Stimulated activated CD8-positive, alpha-beta memory T cell treated with anti-CD3 and anti-CD28 coated beads, Interleukin-2, amount 100 ng/mL, for 48 hours (primary cell): ENCODE results near the gene NFATC4.

Experiments used
- DNase-seq, 2 donors: peaks; one replicate each; pipeline ENCODE4 v3.0.0-alpha.2; 2020; ENCODE audit warnings: low read depth in 2 of 2

Gene NFATC4

DNA sequence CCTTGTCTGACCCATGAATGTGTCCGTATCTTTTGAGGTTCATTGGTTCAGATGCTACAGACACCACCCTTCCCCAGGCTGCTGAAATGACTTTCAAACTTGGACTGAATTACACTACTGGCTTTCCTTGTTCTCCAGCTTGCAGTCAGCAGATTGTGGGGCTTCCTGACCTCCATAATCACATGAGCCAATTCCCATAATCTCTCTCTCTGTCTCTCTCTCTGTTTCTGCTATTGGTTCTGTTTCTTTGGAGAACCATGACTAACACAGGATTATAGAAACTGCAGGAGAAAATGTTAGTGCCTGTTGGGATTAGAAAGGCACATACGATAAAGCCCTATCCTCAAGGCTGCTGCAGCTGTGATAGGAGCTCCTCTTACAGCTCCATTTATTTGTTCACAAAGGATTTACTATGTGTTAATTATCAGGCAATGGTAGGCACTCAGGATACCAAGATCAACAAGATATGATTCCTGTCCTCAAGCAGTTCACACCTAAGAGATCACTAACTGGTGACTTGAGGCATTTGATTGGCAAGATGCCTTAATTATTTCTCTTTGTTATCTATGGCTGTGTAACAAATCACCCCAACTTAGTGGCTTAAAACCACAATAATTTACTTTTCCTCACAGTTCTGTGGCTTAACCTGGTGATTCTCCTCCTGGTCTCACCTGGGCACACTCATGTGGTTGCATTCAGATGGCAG, 20.6 kb downstream of the NFATC4 start:
- DNase-seq, result no peak

DNA sequence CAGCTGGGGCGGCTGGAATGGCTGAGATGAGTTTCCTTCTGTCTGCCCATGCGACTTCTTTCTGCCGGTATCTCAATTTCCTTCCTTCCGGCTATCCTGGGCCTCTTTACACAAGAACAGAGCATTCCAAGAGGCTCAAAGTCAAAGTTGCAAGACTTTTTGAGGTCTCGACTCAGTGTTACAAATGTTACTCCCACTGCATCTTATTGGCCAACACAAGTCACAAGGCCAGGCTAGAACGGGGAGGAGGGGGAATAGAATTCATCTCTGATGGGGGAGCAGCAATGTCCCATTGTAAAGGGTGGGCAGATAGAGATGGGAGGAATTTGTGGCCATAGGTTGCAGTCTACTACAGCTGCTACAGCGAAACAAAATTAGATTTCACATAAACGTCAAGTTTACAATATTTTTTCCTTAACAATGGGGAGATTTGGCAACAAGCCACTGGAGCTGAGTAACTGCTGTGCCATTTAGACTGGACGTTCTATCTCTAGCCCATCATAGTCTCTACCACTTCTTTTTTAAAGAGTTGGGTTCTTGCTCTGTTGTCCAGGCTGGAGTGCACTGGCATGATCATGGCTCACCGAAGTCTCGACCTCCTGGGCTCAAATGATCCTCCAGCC, 21.4 kb downstream of the NFATC4 start:
- no peak for DNase-seq

DNA sequence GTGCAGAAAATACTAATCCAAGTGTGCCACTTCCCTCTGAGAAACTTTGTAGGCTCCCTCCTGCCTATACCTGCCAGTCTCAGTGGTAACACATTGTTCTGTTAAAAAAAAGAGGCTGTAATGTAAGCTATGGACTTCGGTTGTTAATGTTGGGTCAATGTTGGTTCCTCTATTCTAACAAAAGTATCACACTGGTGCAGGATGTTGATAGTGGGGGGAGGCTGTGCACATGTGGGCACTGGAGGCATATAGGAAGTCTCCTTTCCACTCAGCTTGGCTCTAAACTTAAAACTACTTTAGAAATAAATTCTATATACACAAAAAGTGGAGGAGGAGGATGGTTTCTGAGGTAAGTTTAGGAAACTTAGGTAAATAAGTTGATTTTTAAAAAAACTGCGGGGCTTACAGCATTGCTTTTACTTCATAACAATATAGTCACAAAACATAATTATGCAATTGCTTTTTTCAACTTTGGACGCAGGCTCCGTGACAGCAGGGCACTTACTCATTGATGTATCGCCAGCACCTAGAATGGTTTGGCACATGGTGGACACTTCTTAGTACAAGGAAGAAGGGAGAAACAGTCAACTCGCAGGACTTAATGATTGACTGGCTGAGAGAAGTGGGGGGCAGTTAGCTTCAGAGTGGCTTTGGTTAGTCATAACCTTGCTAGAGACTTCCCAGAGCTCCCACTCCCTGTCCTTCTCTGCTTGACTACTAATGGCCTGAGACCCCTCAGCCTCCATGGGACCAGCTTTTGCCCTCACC, 22.9 kb downstream of the NFATC4 start:
- no peak for DNase-seq

DNA sequence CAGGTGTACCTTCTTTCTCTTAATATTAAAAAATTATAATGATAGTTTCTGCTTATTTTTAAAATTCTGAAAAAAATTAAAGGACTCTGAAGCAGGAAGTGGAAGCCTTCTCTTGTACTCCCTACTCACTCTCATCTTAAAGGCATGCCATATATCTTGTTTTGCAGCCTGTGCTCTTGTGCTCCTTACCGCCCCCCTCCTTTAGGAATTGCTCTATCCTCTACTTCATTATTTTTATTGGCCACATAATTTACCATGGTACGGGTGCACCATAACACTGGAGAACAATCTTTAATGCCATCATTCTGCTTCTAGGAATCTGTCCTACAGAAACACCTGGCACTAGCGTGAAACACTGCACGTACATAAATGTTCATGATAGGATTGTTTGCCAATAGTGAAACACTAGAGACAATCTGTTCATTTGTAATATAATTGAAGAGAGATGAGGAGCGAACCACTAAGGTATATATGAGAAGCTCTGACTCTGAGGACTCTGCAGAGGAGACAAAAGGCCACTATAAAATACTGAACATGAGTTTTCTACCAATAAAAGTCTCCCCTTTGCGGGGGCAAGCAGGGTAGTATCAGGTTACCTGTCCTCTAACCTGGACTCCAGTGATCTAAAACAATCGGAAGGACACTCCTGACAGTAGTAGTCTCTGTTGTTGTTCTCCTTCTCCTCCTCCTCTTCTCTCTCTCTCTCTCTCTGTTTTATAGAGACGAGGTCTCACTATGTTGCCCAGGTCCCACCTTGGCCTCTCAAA, 24.5 kb downstream of the NFATC4 start:
- no peak for DNase-seq

DNA sequence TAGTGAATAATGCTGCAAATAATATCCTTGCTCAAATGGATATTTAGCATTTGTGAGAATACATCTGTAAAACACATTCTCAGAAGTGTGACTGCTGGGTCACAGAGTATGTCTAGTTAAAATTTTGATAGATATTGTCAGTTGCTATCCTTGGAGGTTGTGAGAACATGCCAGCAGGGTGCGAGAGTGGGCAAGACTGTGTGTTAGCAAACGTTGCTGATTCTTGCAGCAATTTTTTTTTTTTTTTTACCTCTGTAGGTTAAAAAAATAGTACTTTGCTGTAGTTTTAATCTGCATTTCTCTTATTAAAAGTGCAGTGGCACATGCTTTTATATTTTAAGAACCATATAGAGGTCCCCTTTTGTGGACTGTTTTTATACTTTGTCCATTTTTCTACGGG, 26.3 kb downstream of the NFATC4 start:
- DNase-seq, result no peak

DNA sequence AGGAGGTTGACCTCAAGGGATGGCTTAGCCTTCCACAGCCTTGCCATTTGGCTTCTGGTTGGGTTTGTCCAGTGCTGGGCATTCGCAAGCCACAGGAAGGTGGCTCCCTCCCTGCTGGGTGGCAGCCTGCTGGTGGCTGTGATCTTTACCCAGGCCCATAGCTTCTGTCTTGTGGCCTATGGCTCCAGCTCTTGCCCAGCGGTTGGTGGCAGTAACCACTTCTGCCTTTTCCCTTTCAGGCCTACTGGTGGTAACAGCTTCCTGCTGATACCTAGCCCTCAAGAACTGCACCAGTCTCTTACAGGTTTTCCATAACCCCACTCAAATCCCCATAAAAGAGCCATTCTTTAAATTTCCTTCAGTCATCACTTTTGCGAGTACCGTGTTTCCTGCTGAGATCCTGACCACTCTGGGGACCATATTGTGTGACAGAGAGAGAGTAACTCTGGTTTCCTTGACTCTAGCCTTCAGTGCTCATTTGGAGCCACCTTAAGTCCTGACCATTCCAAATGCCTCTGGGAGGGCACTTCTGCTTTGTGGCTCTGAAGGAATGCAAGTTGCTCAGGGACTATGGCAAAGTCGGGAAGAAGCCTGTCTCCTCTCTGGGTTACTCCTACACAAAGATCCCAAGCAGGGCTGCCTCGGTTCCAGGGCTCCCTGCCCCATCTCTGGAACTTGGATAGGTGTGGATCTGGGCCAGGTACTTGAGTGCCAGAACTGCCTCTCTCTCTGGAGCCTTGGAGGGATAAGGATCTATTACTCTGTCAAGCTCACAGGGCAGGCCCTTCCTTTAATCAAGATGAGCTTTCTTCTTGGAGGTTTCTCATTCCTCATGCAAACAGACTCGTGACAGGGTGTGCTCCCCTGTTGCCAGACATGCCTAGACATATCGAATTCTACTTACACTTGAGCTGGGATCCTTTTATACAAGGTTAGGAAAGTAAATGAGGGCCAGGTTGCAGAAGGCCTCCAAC, 27.9 kb downstream of the NFATC4 start:
- DNase-seq, result no peak

DNA sequence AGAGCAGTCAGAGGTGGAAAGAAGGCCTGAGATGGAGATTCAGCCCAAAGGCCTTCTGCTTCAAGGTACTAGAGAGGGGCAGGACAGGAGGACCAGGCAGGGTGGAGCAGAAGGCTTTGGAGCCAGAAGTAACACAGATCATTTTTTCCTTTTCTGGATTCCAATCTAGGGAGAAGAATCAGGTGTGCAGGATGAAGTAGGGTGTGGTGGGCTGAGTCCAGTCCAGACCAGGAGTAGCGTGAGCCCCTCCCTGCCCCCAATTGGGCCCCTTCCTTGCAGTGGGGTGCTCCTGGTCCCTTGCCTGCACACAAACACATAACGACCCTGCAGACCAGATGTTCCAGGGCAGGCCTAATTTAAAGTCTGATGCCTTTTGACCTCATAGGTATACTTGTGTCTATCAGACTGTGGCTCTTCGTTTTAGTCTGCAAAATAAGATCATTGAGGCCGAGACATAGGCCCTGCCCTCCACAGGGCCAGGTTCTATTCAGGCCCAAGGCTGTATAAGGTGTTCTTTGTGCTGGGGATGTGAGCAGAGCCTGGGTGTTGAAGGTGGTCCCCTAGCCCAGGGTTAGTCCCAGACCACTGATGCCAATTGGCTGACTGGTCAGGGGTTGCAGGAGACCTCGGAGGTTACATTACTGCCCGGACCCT, 29.8 kb downstream of the NFATC4 start:
- DNase-seq, result no peak

DNA sequence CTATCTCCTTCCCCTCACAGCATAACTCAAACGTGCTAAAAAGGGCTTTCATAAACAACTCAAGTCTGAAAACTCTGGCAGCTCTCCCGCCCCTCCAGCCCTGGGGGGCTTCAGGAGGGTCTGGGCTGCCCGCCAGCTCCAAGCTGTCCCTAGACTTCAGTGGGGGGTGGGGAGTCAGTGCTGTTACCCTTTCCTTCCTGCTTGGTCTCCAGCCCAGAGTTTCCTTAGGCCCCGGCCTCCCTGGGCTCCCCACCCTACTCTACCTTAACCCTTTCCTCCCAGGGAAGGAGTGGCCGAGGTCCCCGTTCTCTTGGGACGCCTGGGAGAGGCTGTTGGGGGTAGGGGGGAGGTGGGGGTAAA, 30.3 kb downstream of the NFATC4 start:
- no peak for DNase-seq

- no peak for DNase-seq
These were observed 30.9 kb downstream of the NFATC4 start, which contains the start of gene NYNRIN for GRCh38 chr14:24398653-24399446. NYNRIN (plus strand) TSS chr14:24399003; CDS start chr14:24399247, 244 bp downstream.

DNA sequence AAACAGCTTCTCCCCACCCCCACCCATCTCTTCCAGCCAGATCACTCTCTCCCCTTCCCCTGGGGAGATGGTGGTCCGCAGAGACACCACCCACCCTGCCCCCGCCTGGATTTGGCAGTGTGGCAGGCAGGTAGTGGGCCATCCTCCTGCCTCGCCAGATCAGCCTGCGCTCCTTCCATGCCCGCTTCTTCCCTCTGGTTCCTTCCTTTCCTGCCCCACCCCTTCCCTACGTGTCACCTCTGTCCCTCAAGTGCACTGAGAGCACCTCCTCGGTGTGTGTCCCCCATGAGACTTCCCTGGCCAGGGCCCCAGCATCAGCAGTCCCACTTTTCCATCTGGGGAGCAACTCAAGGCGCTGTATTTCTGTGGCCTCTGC, 31.5 kb downstream of the NFATC4 start:
- no peak for DNase-seq

- DNase-seq, result no peak
These were observed 32.2 kb downstream of the NFATC4 start for GRCh38 chr14:24399999-24400718.

DNA sequence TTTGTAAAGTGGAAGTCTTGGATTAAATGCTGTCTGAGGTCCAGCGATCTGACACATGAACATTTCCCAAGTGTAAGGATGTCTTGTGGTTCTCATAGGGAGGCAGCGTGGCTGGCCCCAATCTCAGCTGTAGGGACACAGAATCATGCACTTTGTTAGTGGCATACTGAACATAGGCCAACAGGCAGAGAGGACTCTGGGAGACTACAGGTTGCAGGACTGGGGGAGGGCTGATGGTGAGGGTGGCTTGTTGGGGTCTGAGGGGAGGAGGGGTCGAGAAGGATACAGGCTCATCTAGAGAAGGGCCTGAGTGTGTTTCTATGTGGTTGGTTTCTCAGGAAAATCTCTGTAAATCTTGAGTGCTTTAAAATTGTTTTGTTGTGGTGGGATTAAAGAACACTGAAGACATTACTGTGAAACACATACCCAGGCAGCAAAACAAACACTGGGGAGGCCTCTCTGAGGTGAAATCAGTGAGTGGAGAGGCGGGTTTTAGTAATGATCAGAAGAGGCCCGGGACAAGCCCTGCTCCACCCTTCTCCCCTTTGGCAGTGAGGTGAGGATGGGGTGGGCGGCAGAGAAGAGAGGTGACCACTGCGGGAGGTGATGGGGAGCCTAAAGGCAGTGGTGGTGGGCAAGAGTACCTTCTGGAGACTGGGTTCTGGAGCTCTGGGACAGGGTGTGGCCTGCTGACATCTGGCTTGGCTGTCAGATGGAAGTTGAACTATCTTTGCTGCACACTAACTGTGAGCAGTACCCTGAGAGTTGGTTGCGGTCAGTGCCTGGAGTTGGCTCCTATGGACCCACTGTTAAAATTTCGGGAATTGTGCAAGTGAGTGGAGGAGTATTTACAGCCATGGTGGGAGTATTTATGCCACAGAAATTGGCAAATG, 34.1 kb downstream of the NFATC4 start:
- DNase-seq, result no peak

GRCh38 chr14:24403294-24403998, 35.5 kb downstream of the NFATC4 start:
- DNase-seq, result no peak

DNA sequence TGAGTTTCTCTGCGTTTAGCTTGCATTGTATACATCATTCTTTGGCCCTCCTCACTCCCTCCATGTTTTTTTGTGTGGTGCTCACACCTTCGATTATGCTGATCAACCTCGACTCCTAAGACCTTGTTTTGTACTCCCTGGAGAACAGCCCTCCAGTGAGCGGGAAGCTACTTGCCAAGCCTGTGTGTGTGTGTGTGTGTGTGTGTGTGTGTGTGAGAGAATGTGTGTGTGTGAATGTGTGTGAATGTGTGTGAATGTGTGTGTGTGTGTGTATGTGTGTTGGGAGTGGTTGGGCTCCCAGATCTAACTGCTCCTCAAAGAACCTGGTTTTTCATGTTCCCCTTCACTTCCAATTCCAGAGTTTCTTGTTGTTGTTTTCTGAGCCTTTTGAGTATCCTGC, 36.8 kb downstream of the NFATC4 start:
- DNase-seq, result no peak

DNA sequence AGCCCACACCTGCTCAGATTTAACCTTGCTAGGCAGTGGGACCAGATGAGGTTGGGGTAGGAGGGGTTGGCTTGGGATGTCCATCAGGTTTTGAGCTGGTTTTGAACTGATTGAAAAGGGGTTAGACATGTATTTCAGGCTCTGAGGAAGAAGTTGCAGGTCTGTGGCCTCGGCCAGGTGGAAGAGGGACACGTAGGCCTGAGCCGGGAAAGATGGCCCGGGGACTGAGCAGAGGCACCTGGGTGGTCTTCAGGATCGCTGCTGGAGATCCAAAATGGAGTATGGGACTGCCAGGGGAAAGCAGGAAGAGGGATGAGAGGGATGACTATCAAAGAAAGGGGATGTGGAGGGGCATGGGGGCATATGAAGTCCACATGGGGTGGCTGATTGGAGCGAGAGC, 38.4 kb downstream of the NFATC4 start:
- no peak for DNase-seq

DNA sequence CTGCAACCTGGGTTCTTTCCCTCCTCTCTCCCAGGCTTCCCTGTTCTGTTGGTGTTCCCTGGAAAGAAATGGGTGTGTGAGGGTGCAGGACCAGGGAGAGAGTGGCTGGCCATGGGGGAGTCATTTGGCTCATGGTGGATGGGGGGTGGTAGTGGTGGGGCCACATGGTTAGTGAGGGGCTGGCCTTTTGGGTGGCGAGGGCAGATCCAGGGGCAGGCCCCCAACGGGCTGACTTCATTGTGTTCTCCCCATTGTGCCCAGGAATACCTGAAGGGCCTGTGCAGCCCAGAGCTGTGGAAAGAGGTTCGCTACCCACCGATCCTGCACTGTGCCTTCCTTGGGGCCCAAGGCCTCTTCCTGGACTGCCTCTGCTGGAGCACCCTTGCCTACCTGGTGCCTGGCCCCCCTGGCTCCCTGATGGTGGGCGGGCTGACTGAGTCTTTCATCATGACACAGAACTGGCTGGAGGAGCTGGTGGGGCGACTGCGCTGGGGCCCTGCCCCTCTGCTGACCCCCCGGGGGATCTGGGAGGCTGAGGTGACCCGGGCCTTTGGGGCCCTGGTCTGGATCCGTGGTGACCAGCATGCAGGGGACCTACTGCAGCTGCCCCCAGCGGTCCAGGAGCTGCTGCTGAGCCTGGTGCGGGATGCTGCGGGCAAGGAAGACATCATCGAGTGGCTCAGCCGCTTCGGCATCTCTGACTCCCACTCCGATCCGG, 39.8 kb downstream of the NFATC4 start:
- no peak for DNase-seq

GRCh38 chr14:24408764-24409163, 40.8 kb downstream of the NFATC4 start:
- DNase-seq, result no peak
